KMS-11 (cell line): Measurements from ENCODE around the gene GALNT15.

Experiments
- H2AFZ ChIP-seq: fragments of 200-600 bp; sonication (generic); 2 replicates; pipeline ENCODE4 v1.6.1; 2016; ENCODE audit warnings: antibody characterized with exemption, mixed run types, low read depth
- H3K27ac ChIP-seq: fragments of 200-600 bp; sonication (generic); 2 replicates; pipeline ENCODE4 v1.6.1; 2016; ENCODE audit warnings: mild to moderate bottlenecking, mixed run types
- H3K27me3 ChIP-seq: fragments of 200-600 bp; sonication (generic); 2 replicates; pipeline ENCODE4 v1.6.1; 2017; ENCODE audit warnings: mild to moderate bottlenecking, low read depth, mixed run types, moderate library complexity; ENCODE audit not compliant: insufficient read depth
- H3K36me3 ChIP-seq: fragments of 200-600 bp; sonication (generic); 2 replicates; pipeline ENCODE4 v1.6.1; 2017; ENCODE audit warnings: mild to moderate bottlenecking, mixed run types; ENCODE audit not compliant: insufficient read depth
- H3K4me1 ChIP-seq: fragments of 200-600 bp; sonication (generic); 2 replicates; pipeline ENCODE4 v1.6.1; 2016; ENCODE audit warnings: mild to moderate bottlenecking, low read depth, mixed run types; ENCODE audit not compliant: poor library complexity, severe bottlenecking
- H3K4me2 ChIP-seq: fragments of 200-600 bp; sonication (generic); 2 replicates; pipeline ENCODE4 v1.7.0; 2016; ENCODE audit warnings: mild to moderate bottlenecking, mixed run types
- H3K4me3 ChIP-seq: fragments of 200-600 bp; sonication (generic); IDR thresholded peaks from 2 replicates; pipeline ENCODE4 v1.6.1; 2017; ENCODE audit warnings: low read depth, low read length, mixed read lengths; ENCODE audit not compliant: insufficient read depth
- H3K79me2 ChIP-seq: fragments of 200-600 bp; sonication (generic); 2 replicates; pipeline ENCODE4 v1.6.1; 2016; ENCODE audit warnings: low read depth, mixed run types; ENCODE audit not compliant: insufficient read depth
- H3K9ac ChIP-seq: fragments of 200-600 bp; sonication (generic); 2 replicates; pipeline ENCODE4 v1.6.1; 2016; ENCODE audit warnings: mild to moderate bottlenecking, mixed run types
- H4K20me1 ChIP-seq: fragments of 200-600 bp; sonication (generic); 2 replicates; pipeline ENCODE4 v1.6.1; 2016; ENCODE audit warnings: mild to moderate bottlenecking, mixed run types; ENCODE audit not compliant: insufficient read depth
- TF ChIP-seq, protein P1 (sequence below): fragments of 200-600 bp; sonication (generic); conservative IDR thresholded peaks from 2 replicates; pipeline ENCODE4 v1.6.1; 2017; ENCODE audit warnings: low read depth, mild to moderate bottlenecking, antibody characterized with exemption, low read length, moderate library complexity, mixed read lengths

The GALNT15 gene

DNA sequence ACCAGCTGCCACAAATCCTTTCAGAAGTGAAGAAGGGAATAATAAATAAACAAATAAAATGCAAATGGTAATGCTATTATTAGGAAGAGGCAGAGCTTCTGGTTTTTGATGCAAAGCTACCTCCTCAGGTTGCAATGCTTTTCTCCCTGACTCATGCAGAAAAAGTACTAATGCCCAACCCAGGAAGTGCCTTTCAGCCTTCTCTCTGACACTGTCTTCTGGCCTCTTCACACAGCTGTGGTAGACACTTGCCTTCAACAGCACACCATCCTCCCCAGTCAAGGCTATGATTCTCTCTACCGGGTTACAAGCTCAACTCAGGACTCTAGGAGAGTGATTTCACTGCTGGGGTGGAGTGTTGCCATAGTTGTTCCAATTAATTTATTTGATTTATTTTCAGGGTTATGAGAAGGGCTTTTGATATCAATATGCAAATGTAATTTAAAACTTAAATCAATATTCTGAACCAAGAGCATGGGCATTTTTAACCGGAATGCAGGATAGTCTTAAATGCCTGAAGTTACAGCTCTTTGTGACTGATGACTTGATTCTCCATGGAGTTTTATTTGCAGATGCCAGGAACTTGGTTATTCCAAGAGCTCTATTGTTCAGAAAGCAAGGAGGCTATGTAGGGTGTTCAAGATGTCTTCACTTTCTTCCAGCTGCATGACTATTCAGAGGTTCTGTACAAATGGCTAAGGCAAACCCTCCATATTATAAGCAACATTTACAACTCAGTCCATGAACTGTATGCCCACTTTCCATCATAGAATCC is 27.1 kb upstream of the GALNT15 start:
- TF ChIP-seq, protein P1, sequence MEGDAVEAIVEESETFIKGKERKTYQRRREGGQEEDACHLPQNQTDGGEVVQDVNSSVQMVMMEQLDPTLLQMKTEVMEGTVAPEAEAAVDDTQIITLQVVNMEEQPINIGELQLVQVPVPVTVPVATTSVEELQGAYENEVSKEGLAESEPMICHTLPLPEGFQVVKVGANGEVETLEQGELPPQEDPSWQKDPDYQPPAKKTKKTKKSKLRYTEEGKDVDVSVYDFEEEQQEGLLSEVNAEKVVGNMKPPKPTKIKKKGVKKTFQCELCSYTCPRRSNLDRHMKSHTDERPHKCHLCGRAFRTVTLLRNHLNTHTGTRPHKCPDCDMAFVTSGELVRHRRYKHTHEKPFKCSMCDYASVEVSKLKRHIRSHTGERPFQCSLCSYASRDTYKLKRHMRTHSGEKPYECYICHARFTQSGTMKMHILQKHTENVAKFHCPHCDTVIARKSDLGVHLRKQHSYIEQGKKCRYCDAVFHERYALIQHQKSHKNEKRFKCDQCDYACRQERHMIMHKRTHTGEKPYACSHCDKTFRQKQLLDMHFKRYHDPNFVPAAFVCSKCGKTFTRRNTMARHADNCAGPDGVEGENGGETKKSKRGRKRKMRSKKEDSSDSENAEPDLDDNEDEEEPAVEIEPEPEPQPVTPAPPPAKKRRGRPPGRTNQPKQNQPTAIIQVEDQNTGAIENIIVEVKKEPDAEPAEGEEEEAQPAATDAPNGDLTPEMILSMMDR, result no peak
- Histone ChIP-seq H3K36me3 (no peaks in the 10 kb centered on the region), H3K27me3 (no peaks in the 10 kb centered on the region), H3K79me2 (no peaks in the 10 kb centered on the region), H3K27ac (no peak overlapping the region), H3K4me1 (no peaks in the 10 kb centered on the region), H4K20me1 (no peaks in the 10 kb centered on the region), H3K4me2 (no peak overlapping the region), H2AFZ (no peak overlapping the region), H3K4me3 (no peak overlapping the region), H3K9ac (no peak overlapping the region)

DNA sequence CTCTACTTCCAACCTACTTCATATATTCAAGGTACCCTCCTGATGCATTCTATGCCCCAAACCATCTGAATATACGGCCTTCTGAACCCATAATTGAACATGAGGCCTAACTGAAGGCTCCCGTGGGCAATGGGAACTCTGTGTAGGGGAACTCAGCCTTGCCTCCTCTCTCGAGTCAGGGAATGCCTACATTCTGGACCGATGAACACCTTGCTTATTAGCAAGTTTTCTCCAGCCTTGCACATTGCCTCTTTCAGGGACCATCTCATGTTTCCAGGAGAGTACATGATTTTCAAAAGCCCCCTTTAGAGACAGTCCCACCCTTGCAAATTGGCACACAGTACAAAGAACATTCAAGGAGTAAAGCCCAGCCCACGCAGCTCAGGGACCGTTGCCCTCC is 26.3 kb upstream of the GALNT15 start:
- no peaks in the 10 kb centered on the region for H3K36me3 ChIP-seq
- no peaks in the 10 kb centered on the region for H3K4me1 ChIP-seq
- no peaks in the 10 kb centered on the region for H3K79me2 ChIP-seq
- no peak overlapping the region for H3K4me3 ChIP-seq
- H2AFZ ChIP-seq, result no peak overlapping the region
- TF ChIP-seq, protein P1, result no peak
- no peaks in the 10 kb centered on the region for H4K20me1 ChIP-seq
- H3K4me2 ChIP-seq, result no peak overlapping the region
- no peaks in the 10 kb centered on the region for H3K27me3 ChIP-seq
- H3K9ac ChIP-seq, result no peak overlapping the region
- H3K27ac ChIP-seq, result no peak overlapping the region

DNA sequence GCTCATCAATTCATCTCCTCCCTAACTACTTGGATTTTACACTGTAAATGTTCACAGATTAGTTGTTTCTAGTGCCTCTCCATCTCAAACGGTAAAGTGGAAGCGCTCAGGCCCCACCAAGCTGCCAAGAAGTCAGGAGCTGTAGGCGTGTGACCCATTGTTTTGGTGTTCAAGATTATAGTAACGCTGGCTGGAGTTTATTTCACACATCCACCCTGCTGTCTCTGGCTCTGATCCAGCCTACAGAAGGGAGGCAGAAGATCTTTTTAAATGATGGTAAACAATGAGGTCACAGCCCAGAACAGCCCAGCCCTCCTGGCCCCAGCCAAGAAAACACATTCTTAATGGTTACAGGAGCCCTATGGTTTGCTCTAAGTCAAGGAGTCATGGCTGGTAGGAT is 25.7 kb upstream of the GALNT15 start:
- Histone ChIP-seq H2AFZ (no peak overlapping the region), H3K36me3 (no peaks in the 10 kb centered on the region), H4K20me1 (no peaks in the 10 kb centered on the region), H3K4me3 (no peak overlapping the region), H3K4me1 (no peaks in the 10 kb centered on the region), H3K79me2 (no peaks in the 10 kb centered on the region), H3K27me3 (no peaks in the 10 kb centered on the region), H3K4me2 (no peak overlapping the region), H3K9ac (no peak overlapping the region), H3K27ac (no peak overlapping the region)
- TF ChIP-seq, protein P1, result no peak

DNA sequence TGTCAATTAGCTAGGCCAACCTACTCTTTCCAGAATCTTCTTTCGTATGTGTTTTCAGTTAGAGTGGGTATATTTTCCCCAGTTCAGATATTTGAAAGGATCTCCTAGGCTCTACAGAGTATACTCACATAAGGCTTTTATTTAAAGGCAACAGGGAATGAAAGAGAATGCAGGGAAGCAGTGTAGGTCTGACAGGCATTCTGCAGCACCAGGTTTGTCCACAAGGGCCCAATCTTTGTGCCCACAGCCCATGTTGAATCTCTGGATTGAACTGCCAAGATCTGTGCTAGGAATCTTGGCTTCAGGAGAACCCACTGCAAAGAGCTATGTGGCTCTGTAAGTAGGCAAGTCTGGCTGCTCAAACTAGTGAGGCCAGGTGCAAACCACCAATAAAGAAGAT is 24.2 kb upstream of the GALNT15 start:
- no peak overlapping the region for H2AFZ ChIP-seq
- H3K9ac ChIP-seq, result no peak overlapping the region
- H3K79me2 ChIP-seq, result no peaks in the 10 kb centered on the region
- H3K4me2 ChIP-seq, result no peak overlapping the region
- H3K27ac ChIP-seq, result no peak overlapping the region
- no peaks in the 10 kb centered on the region for H3K27me3 ChIP-seq
- H3K36me3 ChIP-seq, result no peaks in the 10 kb centered on the region
- TF ChIP-seq, protein P1, result no peak
- H4K20me1 ChIP-seq, result no peaks in the 10 kb centered on the region
- H3K4me3 ChIP-seq, result no peak overlapping the region
- no peaks in the 10 kb centered on the region for H3K4me1 ChIP-seq
